HCT116 (cell line): ENCODE results near the gene WDR72. TPM values are rescaled to one million over a fixed set of nuclear protein-coding genes. Genes with fewer than 3 reads are reported as not detected.

ENCODE experiments used
- ATAC-seq: fragments of 200-7000 bp; cut with Tn5 transposase; 2 replicates; pipeline ENCODE4 v1.9.1; 2020; ENCODE audit warnings: mild to moderate bottlenecking, moderate library complexity
- BruUV-seq: library from RNA; stranded (reverse); fragments of 400-500 nt; replicated peaks from 2 replicates; lab custom pipeline; 2021; lab: Mats Ljungman, UMichigan
- CTCF ChIA-PET: fragments of 300-600 bp; sonication (Branson Sonifier 250); formaldehyde crosslinking; loops from one replicate; lab custom pipeline; 2021; ENCODE audit warnings: antibody characterized with exemption; lab: Charles Lee
- POLR2A ChIA-PET: fragments of 300-600, 350-600 bp; sonication (Branson Sonifier 250); formaldehyde crosslinking; loops from one replicate; lab custom pipeline; 2021; ENCODE audit warnings: antibody characterized with exemption; lab: Charles Lee
- RAD21 ChIA-PET, 2 experiments: fragments of 300-600 bp; sonication (Branson Sonifier 250); formaldehyde crosslinking; loops; one replicate each; lab custom pipeline; 2023; ENCODE audit warnings: low total read pairs in 2 of 2; ENCODE audit not compliant: uncharacterized antibody in 2 of 2, unreplicated experiment in 2 of 2, low non-redundant PET in 1 of 2; lab: Charles Lee
- DNase-seq: peaks from one replicate; pipeline ENCODE4 v3.0.0-alpha.2; 2010; ENCODE audit warnings: low read depth, low spot score
- H2AFZ ChIP-seq: fragments of 200-600 bp; shearing (Covaris generic), sonication (generic); 2 replicates; pipeline ENCODE4 v1.6.1; 2017; ENCODE audit warnings: low read depth, mixed run types, mixed read lengths, antibody characterized with exemption, low read length; ENCODE audit not compliant: poor library complexity, severe bottlenecking
- H3K27ac ChIP-seq: 2 replicates; pipeline ENCODE4 v1.5.1; 2012; ENCODE audit warnings: low read depth, low read length
- H3K27me3 ChIP-seq: fragments of 200-600 bp; sonication (generic); 2 replicates; pipeline ENCODE4 v1.6.1; 2016; ENCODE audit warnings: mixed run types, low read length, mixed read lengths; ENCODE audit not compliant: insufficient read depth
- H3K36me3 ChIP-seq, 2 experiments: fragments of 200-500 bp in 1 of 2; fragments of 200-600 bp in 1 of 2; sonication (Bioruptor generic) in 1 of 2; sonication (generic) in 1 of 2; 2 replicates each; pipeline versions ENCODE4 v1.5.1 to v1.6.1; 2014 to 2016; ENCODE audit warnings: low read length in 2 of 2, inconsistent platforms in 1 of 2, mixed read lengths in 1 of 2, mixed run types in 1 of 2; ENCODE audit not compliant: insufficient read depth in 2 of 2, control insufficient read depth in 1 of 2
- H3K4me1 ChIP-seq, 2 experiments: fragments of 200-600 bp in 1 of 2; sonication (generic) in 1 of 2; 2 replicates each; pipeline versions ENCODE4 v1.5.1 to v1.6.1; 2012 to 2017; ENCODE audit warnings: low read length in 2 of 2, inconsistent platforms in 1 of 2, mild to moderate bottlenecking in 1 of 2, mixed read lengths in 1 of 2, mixed run types in 1 of 2, moderate library complexity in 1 of 2; ENCODE audit not compliant: insufficient read depth in 2 of 2, control insufficient read depth in 1 of 2
- H3K4me2 ChIP-seq: fragments of 200-600 bp; sonication (generic); 2 replicates; pipeline ENCODE4 v1.6.1; 2017; ENCODE audit warnings: mixed run types, low read length, mixed read lengths
- H3K4me3 ChIP-seq, 2 experiments: fragments of 200-600 bp in 1 of 2; sonication (generic) in 1 of 2; replicated peaks in 1 of 2; 2 replicates each; pipeline ENCODE4 v1.5.1; 2011 to 2016; ENCODE audit warnings: low read length in 2 of 2, control low read depth in 1 of 2, low read depth in 1 of 2, mild to moderate bottlenecking in 1 of 2, mixed read lengths in 1 of 2, mixed run types in 1 of 2
- H3K79me2 ChIP-seq: fragments of 200-600 bp; sonication (generic); 2 replicates; pipeline ENCODE4 v1.6.1; 2017; ENCODE audit warnings: mild to moderate bottlenecking, mixed run types, low read length, moderate library complexity, mixed read lengths; ENCODE audit not compliant: insufficient read depth
- H3K9ac ChIP-seq: fragments of 200-600 bp; sonication (generic); 2 replicates; pipeline ENCODE4 v1.6.1; 2016; ENCODE audit warnings: low read length, mixed read lengths
- H3K9me2 ChIP-seq: fragments of 200-600 bp; sonication (generic), shearing (Covaris generic); 2 replicates; pipeline ENCODE4 v1.6.1; 2017; ENCODE audit warnings: mixed run types, mild to moderate bottlenecking, moderate library complexity; ENCODE audit not compliant: insufficient read depth
- H3K9me3 ChIP-seq, 2 experiments: fragments of 200-500 bp in 1 of 2; fragments of 200-600 bp in 1 of 2; sonication (Bioruptor generic) in 1 of 2; sonication (generic) in 1 of 2; 2 replicates each; pipeline ENCODE4 v1.6.1; 2014 to 2017; ENCODE audit warnings: low read length in 2 of 2, mixed read lengths in 2 of 2, inconsistent platforms in 1 of 2, low read depth in 1 of 2, mild to moderate bottlenecking in 1 of 2, mixed run types in 1 of 2, moderate library complexity in 1 of 2; ENCODE audit not compliant: control insufficient read depth in 1 of 2, insufficient read depth in 1 of 2
- H4K20me1 ChIP-seq: fragments of 200-600 bp; sonication (generic), shearing (Covaris generic); 2 replicates; pipeline ENCODE4 v1.6.1; 2017; ENCODE audit warnings: mixed run types, mild to moderate bottlenecking, moderate library complexity; ENCODE audit not compliant: insufficient read depth
- CEBPB ChIP-seq: IDR thresholded peaks from 2 replicates; pipeline ENCODE4 v1.6.1; 2012; ENCODE audit warnings: low read depth
- EGR1 ChIP-seq: IDR thresholded peaks from 2 replicates; pipeline ENCODE4 v1.6.1; 2012; ENCODE audit warnings: low read depth
- REST ChIP-seq: IDR thresholded peaks from 2 replicates; pipeline ENCODE4 v1.6.1; 2012; ENCODE audit warnings: low read depth
- SRF ChIP-seq: IDR thresholded peaks from 2 replicates; pipeline ENCODE4 v1.6.1; 2012; ENCODE audit warnings: low read depth
- ZBTB33 ChIP-seq: IDR thresholded peaks from 2 replicates; pipeline ENCODE4 v1.6.1; 2011; ENCODE audit warnings: mild to moderate bottlenecking, low read length, moderate library complexity; ENCODE audit not compliant: insufficient replicate concordance; ENCODE audit errors: extremely low read depth
- intact Hi-C: fragments of 100-400 bp; cut with micrococcal nuclease; formaldehyde crosslinking; loops from 2 replicates; pipeline ENCODE4 v1.10.0; 2022
- total RNA-seq: library from RNA; stranded (reverse); gene quantifications from one replicate; pipeline ENCODE4 v1.2.1, GENCODE V29; 2021; ENCODE audit not compliant: unreplicated experiment
- TF ChIP-seq, protein P1 (sequence below), 3 experiments: fragments of 200-600 bp in 1 of 3; sonication (generic) in 1 of 3; IDR thresholded peaks in 2 of 3; conservative IDR thresholded peaks in 1 of 3; 2 replicates each; pipeline ENCODE4 v1.5.1; 2012 to 2017; ENCODE audit warnings: low read depth in 2 of 3, low read length in 2 of 3, antibody characterized with exemption in 1 of 3, borderline replicate concordance in 1 of 3, control low read depth in 1 of 3, mild to moderate bottlenecking in 1 of 3, mixed read lengths in 1 of 3, mixed run types in 1 of 3, moderate library complexity in 1 of 3; ENCODE audit not compliant: insufficient read depth in 1 of 3

The WDR72 gene
- total RNA-seq, 1 experiment from 2014 or later = 5.8 TPM

- ChIA-PET RAD21 (no interaction called here), CTCF (no interaction called here), POLR2A (no interaction called here)
- 0 out of 2 replicates have a peak, but pooled peaks cover 12% of the 10 kb centered on the region for H3K27me3 ChIP-seq
- no peak for ATAC-seq
- no peak overlapping the region for H3K4me2 ChIP-seq
- no peaks in the 10 kb centered on the region for H3K36me3 ChIP-seq
- H3K4me3 ChIP-seq = no peak overlapping the region
- H3K9ac ChIP-seq = no peak overlapping the region
- DNase-seq = no peak
- intact Hi-C loops = loop anchor here (5.0 kb wide), 1 partner anchor 40 kb away; no protein-coding TSS in a partner anchor
- H3K27ac ChIP-seq = no peak overlapping the region
- no peaks in the 10 kb centered on the region for H4K20me1 ChIP-seq
- H3K79me2 ChIP-seq = no peaks in the 10 kb centered on the region
- H3K9me2 ChIP-seq = no peaks in the 10 kb centered on the region
- TF ChIP-seq, protein P1, sequence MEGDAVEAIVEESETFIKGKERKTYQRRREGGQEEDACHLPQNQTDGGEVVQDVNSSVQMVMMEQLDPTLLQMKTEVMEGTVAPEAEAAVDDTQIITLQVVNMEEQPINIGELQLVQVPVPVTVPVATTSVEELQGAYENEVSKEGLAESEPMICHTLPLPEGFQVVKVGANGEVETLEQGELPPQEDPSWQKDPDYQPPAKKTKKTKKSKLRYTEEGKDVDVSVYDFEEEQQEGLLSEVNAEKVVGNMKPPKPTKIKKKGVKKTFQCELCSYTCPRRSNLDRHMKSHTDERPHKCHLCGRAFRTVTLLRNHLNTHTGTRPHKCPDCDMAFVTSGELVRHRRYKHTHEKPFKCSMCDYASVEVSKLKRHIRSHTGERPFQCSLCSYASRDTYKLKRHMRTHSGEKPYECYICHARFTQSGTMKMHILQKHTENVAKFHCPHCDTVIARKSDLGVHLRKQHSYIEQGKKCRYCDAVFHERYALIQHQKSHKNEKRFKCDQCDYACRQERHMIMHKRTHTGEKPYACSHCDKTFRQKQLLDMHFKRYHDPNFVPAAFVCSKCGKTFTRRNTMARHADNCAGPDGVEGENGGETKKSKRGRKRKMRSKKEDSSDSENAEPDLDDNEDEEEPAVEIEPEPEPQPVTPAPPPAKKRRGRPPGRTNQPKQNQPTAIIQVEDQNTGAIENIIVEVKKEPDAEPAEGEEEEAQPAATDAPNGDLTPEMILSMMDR (IDR thresholded peaks at IDR 0.05 in 2 of 3, conservative IDR thresholded peaks at IDR 0.05 in 1 of 3; ENCODE audit: borderline replicate concordance in 1 of 3, insufficient read depth in 1 of 3, low read depth in 2 of 3, low read length in 2 of 3) = no peak
- TF ChIP-seq REST = no peak
- no peak for TF ChIP-seq EGR1
- no peak for TF ChIP-seq CEBPB
- no peak for TF ChIP-seq ZBTB33
- no peak for TF ChIP-seq SRF
- H3K9me3 ChIP-seq = peaks cover 0 to 3% of the 10 kb centered on the region in 2 experiments; a peak in 2 of 4 replicates
- H3K4me1 ChIP-seq = no peaks in the 10 kb centered on the region
- BruUV-seq = no TSS peak
- H2AFZ ChIP-seq = no peak overlapping the region
Observed at GRCh38 chr15:53472210-53472609, 287.3 kb downstream of the WDR72 start.
